GM21526 (cell line): ENCODE results near the gene NBAS.
"Not testable (repeated sequence)": the region's sequence is repeated elsewhere in the genome, so short reads cannot be mapped to it uniquely, and the experiment has no call there.

Source experiments
- ATAC-seq: cut with Tn5 transposase; IDR thresholded peaks from one replicate; pipeline ENCODE4 v1.9.1; 2021; ENCODE audit warnings: moderate library complexity; ENCODE audit not compliant: unreplicated experiment, low FRiP score

The NBAS gene

DNA sequence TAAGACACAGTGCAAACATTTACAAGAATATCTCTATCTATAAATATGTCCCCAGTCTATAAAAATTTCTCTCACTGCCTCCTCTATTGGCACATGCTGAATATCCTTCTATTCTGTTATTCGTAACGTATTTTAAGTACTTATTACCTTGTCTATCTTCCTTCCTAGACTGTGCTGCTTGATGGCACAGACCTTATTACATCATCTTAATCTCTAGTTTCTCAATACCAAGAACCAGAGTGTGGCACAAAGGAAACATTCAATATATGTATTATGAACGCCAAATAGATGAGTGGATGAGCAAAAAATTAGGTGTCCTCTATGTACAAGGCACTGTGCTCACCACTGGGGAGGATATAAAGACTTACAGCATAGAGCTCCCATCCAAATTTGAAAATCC lies 282.8 kb downstream of the NBAS start:
- ATAC-seq = no peak

DNA sequence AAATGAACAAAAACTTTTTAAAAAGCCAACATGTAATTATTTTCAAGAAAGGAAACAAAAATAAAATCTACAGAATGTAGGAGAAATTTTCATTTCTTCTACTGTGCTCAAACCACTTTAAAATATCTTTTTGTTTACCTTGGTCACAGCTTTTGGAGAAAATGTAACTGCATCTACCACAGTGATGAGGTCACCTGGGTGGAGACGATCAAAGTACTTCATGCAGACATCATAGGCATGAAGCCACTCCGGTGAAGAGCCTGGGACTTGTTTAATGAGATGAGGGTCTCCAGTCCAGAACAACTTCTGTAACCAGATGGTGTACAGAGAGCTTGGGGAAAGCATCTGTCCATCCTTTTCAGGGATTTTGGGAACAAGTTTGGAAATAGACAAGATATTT lies 285.8 kb downstream of the NBAS start:
- no peak for ATAC-seq

DNA sequence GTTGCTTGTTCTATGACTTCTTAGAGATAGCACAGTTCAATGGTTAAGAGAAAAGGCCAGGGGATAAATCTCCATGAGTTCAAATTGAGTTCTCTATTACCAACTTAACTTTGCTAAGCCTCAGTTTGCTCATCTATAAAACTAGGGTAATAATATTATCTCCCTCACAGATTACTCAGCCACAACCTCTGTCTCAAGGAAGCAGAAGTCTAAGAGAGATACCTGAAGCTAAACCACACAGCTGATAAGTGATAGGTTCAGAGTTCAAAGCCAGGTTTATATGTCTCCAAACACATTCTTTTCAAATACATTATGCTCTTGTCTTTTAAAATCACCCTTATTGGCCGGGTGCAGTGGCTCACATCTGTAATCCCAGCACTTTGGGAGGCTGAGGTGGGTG lies 287.7 kb downstream of the NBAS start:
- no peak for ATAC-seq

DNA sequence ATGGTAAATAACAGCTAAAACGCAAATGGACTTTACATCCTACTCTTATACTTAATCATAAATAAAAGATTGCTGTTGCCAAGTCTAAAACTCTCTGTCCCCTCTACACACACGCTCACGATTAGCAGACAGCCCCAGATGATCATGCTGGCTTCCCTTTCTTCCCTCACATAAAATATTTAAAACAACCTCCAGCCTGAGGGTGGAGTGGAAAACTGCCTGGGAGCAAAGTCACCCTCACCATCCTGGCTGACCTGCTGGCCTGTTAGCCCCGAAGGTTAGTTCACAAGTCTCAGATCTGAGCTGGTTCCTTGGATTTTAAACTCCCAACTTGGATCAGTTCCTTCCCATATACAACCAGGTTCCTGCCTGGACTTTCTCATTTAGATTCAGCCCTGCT lies 288.2 kb downstream of the NBAS start:
- no peak for ATAC-seq

DNA sequence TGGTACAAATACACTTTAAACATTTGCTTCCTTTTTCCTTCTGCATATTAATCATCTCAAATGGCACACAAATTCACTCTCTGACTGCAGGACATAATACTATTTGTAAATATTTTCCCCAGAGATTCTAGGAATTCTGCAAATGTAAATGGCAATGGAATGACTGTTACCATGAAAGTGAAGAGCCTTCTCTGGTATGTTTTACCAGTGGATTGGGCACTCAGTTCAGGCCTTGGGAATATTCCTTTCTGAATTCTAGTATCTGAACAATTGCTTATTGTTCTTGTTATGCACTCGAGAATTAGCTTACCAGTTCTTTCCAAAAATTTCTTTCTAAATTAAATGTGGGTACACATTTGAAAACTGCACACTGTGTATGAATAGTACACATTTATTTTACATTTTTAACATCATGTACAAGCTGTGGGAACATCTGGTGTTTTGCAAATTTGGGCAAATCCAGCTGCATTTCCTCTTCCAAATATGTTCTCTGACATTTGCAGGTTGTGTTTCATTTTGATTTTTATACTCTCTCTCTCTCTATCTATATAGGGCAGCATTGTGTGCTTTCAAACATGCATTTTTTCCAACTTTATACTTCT lies 289.1 kb downstream of the NBAS start:
- no peak for ATAC-seq

DNA sequence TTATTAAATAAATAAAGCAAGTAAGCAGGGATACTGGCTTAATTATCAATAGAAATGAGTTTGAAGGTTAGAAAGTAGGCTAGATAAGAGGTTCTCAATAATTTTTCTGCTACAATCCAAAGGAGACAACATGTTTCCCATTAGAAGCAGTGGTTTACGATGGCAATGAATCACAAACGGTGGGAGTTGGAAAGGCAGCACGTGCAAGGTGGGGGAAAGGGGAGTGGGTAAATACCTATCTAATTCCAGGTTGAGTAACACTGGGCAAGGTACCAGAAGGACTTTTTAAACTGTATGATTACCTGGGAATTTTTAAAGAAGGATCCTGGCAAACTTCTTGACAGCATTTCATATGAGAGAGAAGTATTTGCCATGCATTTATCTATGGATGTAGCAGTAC lies 289.9 kb downstream of the NBAS start:
- no peak for ATAC-seq

DNA sequence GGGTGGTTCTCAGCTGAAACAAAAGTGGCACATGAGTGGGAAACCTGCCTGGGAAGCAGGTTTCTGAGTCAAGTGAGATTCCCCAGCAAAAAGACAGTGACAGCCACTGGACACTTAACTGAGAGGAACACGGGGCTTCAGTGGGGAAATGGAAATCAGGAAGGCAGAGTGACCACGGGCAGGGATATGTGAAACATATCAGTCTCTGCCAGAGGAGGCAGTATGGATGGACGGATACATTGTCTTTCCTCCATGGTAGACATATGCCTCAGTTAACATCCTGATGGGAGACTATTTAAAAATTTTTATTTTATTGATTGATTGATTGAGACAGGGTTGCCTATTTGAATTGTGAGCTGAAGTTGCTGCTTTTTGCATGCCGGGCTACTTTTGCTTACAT lies 292.1 kb downstream of the NBAS start:
- no peak for ATAC-seq

DNA sequence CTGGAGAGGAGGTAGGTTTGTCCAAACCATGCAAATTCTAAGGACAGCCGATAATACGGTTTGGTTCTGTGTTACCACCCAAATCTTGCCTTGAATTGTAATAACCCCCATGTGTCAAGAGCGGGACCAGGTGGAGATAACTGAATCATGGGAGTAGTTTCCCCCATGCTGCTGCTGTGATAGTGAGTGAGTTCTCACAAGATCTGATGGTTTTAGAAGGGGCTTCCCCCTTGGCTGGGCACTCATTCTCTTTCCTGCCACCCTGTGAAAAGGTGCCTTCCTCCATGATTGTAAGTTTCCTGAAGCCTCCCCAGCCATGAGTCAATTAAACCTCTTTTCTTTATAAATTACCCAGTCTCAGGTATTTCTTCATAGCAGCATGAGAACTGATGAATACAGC lies 295.2 kb downstream of the NBAS start:
- no peak for ATAC-seq

DNA sequence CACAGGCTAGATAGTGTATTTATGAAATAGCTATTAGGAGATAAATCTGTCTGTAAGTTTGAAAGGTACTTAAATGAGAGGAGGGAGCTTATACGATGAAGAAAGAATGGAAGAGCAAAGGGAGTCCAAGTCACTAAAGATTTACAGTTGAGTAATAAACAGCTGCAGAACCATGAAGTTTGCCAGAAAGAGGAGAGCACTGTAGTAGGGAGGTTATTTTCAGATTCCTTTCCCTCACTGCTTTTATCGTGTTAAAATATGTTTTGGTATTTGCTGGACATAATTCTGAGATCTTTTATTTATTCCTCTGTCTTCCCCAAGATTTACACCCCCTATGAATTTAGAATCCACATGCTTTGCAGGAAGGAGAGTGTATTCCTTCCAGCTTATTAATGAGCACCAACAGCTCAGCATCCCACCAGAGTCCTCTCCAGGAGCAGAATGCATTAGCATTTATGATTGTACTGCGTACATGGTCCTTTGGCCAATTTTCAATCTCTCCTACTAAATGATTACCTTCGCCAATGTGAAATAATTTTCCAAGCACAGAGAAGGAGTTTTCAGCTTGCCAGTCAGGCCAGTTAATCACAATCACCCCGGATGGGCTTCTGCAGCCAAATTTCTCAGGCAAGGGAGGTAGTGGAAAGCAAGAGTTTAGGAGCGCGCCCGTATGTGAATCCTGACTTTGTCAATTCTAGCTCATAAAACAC lies 297.0 kb downstream of the NBAS start:
- ATAC-seq = no peak

DNA sequence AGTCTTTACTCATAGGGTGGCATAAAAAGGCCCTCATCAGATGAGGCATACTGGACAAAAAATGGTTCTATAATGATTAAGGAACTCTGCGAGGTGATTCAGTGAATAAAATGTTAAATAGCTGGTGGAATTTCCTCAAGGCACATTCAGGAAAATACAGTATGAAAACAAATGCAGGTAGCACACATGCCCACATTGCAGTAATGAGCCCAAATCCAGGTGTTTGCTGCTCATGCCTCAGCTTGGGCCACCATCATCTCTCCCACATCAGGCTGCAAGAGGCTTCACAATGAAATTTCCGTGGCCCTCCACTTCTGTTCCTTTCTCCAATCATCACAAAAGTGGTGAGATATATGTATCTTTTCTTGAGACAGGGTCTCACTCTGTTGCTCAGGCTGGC lies 298.3 kb downstream of the NBAS start:
- ATAC-seq = no peak

DNA sequence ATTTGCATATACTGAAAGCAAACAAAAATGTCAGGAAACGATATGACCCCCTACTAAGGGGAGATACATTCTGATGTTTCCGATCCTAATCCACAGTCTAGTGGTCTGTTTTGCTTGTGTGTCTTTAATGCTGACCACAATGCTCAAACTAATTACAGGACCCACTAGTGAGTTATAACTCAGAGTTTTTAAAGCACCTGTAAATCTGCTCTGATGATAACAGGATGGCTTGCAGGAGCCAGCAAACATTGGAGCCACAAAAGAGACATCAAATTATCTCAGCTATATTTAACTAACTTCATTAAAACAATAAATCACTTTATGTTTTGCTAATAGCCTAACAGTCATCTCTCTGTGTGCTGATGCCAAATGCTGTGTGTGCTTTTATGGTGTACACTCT lies 300.3 kb downstream of the NBAS start:
- no peak for ATAC-seq

DNA sequence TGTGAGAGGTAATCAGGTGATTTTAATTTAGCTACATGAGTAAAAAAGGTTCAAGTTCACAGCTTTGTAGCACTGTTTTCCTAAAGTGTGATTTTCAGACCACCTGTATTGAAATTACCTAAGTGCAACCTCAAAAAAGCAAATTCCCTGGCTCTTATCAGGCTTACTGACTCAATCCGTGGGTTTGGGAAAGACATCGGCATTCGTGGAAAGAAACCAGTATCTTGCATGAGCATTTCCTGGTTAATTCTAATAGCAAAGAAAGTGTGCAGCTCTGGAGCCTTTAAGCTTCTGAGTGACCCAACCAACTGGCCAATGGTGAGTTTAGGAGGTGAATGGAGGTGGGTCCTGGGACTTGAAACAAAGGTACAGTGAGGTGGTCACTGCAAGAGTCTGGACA lies 300.9 kb downstream of the NBAS start:
- no peak for ATAC-seq

DNA sequence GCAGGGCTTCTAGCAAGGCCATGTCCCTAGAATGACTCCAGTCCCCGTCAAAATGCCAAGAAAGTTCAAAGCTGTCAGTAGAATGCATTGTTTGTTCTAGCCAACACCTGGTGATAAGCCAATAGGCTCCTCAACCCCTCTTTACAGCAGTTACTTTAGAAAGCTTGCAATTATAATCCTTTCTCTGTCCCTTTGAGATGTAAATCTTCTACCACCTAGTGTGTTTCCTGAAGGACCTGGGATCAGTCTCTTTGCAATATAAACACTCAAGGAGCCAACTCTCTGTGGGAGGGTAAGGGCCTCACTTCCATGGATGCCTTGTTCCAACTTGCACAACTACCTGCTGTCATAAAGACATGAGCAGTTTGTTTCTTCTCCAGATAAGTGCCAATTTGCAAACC lies 301.8 kb downstream of the NBAS start:
- no peak for ATAC-seq

DNA sequence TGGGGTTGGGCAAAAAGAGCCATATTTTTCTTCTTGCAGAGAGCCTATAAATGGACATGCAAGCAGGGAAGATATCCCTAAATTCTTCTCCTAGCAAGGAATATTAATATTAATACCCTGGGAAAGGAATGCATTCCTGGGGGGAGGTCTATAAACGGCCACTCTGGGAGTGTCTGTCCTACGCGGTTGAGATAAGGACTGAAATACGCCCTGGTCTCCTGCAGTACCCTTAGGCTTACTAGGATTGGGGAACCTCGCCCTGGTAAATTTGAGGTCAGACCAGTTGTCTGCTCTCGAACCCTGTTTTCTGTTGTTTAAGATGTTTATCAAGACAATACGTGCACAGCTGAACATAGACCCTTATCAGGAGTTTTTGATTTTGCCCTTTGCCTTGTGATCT lies 302.7 kb downstream of the NBAS start:
- not testable (repeated sequence) for ATAC-seq

DNA sequence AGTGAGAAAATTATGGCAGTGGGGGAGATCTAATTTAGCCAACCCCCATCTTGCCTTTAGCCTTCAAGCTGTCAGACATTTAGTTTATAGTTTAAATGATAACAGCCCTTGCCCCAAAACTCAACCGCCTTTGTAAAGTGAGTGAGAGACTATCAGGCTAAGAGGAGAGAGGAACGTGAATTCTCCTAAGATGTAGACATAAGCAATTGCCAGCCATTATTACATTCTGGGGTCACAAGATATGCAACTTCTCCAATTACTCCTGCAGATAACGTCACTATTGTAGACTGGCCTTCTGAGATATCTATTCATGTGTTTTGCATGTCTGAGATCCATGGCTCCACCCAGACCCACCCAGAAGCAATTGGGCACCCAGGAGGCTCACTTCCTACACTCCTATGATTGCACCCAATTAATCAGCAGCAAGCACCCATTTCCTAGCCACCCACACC lies 307.3 kb downstream of the NBAS start:
- ATAC-seq = no peak

DNA sequence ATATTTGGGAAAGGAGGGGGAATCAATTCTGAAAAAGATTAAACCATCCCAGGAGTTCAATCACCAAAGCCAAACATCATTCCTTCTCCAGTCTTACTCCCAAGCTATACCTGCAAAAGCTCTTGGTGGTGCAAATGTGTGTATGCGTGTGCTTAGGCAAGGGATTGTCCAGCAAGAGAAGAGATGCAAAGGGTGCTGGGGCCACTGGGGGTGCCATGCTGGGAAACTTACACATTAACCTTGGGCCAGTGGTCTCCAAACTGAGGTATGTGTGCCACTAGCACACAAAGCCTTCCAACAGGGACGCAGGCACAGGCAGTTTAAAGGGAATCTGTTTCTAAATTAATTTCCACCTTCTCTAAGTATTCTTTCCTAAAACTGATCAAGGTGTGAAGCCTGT lies 307.9 kb downstream of the NBAS start:
- ATAC-seq = no peak

DNA sequence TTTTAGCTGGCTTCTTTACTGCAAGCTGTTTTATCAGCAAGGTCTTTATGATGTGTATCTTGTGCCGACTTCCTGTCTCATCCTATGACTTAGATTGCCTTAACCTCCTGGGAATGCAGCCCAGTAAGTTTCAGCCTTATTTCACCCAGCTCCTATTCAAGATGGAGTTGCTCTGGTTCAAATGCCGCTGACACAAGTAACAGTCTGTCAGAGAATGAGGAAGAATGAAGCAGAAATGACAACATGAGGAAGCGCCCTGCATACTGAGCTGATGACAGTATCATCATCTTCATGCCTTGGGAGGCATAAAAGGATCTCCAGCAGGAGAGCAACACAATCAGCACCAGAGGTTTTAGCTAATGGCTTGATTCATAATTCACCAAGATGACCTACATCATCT lies 309.4 kb downstream of the NBAS start:
- no peak for ATAC-seq

DNA sequence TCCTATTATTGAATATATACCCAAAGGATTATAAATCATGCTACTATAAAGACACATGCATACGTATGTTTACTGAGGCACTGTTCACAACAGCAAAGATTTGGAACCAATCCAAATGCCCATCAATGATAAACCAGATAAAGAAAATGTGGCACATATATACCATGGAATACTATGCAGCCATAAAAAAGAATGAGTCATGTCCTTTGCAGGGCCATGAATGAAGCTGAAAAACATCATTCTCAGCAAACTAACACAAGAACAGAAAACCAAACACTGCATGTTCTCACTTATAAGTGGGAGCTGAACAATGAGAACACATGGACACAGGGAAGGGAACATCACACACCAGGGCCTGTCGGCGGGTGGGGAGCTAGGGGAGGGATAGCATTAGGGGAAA lies 310.2 kb downstream of the NBAS start:
- not testable (repeated sequence) for ATAC-seq

DNA sequence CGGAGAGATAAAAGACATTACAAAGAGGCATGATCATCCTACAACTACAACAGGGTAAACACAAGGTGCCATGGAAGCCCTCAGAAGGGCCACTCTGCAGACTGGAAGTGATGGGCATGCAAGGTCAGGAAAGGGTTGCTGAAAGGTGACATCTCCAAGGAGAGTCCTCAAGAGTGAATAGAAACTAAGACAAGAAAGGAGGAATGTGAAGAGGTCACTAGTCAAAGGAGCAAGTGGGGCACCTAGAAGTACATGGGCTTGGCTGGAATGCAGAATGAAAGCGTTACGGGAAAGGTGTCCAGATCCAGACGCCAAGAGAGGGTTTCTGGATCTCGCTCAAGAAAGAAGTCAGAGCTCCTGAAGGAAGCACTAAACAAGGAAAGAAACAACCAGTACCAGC lies 314.3 kb downstream of the NBAS start:
- no peak for ATAC-seq

DNA sequence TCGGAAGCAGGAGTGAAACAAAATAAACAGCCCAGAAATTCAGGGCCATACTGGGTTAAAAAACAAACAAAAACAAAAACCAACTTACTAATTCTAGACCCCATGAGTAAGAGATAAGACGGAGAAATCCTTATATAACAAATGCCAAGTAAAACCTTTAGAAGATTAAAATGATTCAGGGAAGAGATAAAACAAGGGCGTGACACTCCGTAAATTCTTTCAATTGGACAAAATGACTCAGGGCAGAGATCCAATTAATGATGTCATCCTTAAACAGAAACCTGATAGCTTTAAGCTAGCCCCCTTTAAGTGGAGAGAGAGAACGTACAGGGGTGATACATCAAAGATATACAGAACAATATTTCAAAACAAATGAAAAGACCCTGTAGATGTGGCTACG lies 317.4 kb downstream of the NBAS start:
- no peak for ATAC-seq

DNA sequence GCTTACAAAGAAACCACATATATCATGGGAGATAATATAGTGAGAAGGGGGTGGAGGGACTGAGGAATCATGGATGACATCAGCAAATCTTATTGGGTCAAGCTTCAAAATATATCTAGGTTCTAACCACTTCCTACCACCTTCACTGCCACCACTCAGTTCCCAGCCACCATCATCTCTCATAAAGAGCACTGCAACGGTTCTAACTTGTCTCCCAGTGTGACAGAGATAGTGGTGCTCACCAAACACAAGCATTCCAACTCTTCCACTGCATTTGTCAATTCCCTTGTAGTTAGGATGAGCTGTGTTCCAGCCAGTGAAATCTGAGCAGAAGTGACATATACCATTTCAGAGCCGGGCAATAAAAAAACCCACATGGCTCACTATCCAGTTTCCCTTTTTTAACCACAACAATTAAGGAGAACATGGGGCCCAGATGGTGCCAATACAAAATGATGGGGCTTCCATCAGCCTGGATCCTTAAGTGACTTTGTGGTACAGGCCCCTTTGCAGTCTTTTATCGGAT lies 318.1 kb downstream of the NBAS start:
- no peak for ATAC-seq

DNA sequence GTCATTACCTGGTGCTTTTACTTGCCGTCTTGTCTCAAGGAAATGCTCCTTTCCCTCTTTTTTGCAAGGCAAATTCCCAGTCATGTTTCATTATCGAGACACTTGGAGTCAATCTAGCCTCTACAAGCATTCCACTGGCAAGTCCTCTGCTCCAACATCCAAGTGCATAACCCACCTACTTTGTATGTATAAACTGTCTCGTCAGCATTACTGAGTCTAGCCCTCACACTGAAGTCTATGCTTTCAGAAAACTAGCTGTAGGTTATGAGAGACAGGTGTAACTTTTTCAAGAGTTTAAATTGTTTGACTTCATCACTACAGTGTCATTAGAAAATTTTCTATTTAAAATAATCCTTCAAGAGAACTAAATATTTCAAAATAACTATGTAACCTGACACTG lies 319.2 kb downstream of the NBAS start:
- no peak for ATAC-seq
